Ramos (cell line): Measurements from ENCODE around the gene DEPDC5.

Experiments
- in situ Hi-C: fragments of 300-500 bp; cut with MboI; formaldehyde crosslinking; loops from one replicate; pipeline ENCODE4 v1.14.3; 2022; ENCODE audit warnings: low sequenced_read_pairs; ENCODE audit not compliant: unreplicated experiment

DEPDC5 gene

GRCh38 chr22:31917227-31917921 lies 163.6 kb downstream of the DEPDC5 start:
- in situ Hi-C loops = no loop called here

DNA sequence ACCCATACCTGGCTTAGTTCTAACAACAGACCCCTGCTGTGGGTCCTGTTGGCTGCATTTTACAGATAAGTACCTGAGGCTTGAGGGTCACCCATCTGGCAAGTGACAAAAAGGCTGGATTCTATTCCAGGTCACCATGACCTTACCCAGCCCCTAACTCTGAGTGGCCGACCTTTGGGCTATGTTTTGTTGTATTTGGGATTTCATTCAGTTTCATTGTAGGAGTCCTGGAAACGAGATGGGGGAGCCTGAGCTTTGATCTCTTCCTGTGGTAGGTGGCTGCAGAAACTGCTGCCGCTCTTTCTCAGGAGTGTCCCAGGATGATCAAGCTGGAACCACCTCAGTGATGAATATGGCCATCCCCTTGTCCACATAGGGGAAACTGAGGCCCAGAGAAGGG lies 165.9 kb downstream of the DEPDC5 start:
- in situ Hi-C loops = no loop called here

GRCh38 chr22:31920306-31920705 lies 166.5 kb downstream of the DEPDC5 start:
- in situ Hi-C loops = no loop called here

DNA sequence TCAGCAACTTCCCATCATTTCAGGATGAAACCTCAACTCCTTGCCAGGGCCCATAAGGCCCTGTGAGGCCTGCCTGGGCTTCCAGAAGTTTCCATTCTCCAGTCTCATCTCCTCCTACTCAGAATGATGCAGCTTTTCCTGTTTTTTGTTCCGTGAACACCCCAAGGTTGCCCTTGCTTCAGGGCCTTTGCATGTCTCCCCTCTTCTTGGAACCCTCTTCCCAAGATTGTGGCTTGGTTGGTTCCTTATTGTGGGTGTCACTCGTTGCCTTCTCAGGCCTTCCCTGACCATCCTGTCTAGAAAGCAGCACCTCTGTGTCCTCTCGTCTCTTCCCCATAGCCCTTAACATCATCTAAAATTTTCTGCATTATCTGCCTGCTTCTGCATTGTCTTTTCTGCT lies 167.3 kb downstream of the DEPDC5 start:
- in situ Hi-C loops = no loop called here

- in situ Hi-C loops = no loop called here
Observed at GRCh38 chr22:31922534-31922933, 168.7 kb downstream of the DEPDC5 start.

- in situ Hi-C loops = no loop called here
Observed at GRCh38 chr22:31923136-31923535, 169.3 kb downstream of the DEPDC5 start.

DNA sequence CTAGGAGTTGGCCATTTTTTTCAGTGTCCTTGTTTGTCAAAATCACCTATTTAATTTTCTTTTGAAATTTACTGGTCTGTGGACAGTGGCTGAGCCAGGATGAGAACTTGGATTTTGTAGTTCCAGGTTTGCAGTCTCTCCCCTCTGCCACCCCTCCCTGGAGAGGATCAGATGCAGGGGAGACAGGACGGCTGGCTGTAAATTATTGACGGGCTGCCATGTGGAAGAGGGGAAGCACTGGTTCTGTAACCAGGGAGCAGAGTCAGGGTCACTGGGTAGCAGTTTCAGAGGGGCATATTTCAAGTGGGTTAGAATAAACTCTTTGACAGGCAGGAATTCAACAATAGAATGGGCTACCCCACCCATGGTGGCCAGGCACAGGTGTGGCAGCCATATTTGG lies 169.9 kb downstream of the DEPDC5 start:
- in situ Hi-C loops = no loop called here

DNA sequence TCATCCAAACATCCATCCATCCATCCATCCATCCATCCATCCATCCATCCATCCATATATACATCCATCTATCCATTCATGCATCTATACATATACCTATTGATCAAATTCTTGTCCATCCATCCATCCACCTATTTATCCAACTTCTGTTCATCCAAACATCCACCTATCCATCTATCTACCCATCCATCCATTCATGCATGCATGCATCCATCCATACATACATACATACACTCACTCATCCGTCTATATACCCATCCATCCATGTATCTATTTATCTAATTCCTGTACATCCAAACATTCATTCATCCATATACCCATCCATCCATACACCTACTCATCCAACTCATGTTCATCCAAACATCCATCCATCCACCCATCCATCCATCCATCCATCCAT lies 171.2 kb downstream of the DEPDC5 start:
- in situ Hi-C loops = no loop called here

- in situ Hi-C loops = no loop called here
Observed at GRCh38 chr22:31926024-31926423, 172.2 kb downstream of the DEPDC5 start.

- in situ Hi-C loops = no loop called here
Observed at GRCh38 chr22:31926969-31927368, 173.2 kb downstream of the DEPDC5 start.

DNA sequence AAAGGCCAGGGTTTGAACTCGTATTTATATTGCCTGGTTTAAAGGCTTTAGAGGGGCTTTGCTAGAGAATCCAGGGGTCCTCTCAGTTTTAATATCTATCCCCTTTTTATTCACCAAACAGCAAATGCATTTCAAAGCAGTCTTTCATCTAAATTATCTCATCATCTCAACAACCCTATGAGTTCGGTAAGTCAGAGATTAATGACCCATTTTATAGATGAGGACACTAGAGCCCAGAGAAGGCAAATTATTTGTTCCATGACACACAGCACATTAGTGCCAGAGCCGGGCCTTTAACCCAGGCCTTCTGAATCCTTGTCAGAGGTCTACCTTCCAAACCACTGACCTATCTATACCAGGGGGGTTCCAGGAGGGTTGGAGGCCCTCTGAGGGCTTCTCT lies 173.7 kb downstream of the DEPDC5 start:
- in situ Hi-C loops = no loop called here

DNA sequence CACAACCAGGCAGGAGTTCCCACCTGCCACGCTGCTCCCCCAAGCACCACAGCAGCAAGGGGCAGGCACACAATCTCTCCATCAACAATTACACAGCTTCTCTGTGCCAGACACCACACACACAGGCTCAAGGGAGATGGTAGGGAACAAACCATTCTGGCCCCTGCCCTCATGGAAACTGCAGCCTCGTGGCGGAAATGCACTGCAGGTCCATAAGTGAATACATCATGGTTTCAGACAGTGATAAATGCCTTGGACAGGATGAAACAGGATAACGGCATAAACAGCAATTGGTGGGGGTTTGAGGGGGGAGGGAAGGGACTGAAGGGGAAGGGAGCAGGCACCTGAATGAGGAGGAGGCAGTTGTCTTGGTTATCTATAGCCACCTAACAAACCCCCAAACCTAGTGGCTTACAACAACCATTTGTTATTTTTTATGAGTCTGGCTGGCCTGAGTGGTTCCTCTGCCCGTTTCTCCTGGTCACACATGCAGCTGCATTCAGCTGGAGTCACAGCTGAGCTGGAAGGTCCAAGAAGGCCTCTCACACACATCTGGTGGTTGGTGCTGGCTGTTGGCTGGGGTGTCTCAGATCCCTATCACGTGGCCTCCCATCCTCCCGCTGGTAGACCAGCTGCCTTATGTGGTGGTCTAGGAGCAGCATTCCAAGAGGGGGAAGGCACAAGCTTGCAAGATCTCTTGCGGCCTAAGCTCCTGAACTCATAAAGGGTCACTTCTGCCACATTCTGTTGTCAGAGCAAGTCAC lies 175.5 kb downstream of the DEPDC5 start:
- in situ Hi-C loops = no loop called here

- in situ Hi-C loops = no loop called here
Observed at GRCh38 chr22:31932863-31933262, 179.0 kb downstream of the DEPDC5 start.

DNA sequence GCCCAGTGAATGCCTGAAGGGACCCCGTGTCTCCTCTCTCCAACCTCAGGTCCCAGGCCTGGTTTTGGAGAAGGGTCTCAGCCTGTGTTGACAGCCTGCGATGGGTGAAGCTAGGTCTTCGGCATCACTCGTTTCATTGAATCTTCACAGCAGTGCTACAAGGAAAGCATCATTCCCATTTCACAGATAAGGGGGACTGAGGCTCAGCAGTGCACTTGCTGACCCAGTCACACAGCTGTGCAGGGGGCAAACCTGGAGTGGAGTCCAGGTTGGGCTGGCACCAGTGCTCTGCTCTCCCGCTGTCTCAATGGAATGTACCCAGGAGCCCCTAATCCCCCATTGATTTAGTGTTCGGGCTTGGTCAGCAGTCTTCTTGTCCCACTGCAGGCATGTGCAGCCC lies 179.6 kb downstream of the DEPDC5 start:
- in situ Hi-C loops = no loop called here

- in situ Hi-C loops = no loop called here
Observed at GRCh38 chr22:31933816-31934482, 180.1 kb downstream of the DEPDC5 start.

DNA sequence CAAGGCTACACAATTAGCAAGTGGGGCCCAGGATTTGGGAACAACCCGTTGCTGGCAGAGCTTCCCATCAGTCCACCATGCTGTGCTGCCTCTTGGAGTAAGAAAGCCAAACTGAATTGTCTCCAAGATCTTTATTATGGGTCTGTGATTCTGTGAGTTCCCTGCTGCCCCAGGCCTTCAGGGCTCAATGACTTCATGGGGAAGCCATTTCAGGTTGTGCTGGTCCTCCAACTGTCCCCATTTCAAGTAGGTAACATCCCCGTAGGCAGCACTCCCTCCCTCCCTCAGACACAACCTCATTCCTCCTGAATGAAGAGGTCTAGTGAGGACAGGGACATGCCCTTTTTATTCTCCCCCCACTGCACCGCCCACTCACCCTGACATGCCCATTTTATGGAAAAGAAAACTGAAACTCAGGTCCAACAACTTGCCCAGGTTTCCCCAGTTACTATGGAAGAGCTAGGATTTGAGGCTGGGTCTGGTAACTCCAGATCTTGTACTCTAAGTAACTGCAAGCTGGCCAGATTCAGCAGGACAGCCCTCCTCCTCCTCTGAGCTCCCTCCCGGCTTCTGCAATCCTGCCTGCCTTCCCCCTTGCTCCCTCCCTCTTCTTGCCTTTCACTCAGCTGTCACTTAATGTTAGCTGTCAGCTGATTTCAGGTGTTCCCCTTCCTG lies 182.3 kb downstream of the DEPDC5 start:
- in situ Hi-C loops = no loop called here

DNA sequence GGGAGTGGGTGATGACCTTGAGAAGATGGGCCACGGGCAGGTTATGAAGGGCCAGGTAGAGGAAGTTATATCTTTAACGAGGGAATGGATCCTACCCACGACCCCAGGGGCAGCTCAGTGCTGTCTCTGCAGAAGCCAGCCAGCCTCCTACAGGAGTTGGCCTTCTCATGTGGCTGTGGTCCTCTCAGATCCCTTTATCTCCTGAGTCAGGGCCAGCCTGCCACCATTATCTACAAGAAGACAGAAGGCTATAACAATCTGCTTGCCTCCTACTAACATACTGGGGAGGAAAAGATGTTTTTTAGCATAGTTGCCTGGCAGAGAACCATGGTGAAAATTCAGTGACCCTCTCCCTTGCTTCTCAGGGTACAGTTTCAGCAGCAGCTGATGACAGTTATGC lies 183.5 kb downstream of the DEPDC5 start:
- in situ Hi-C loops = no loop called here

DNA sequence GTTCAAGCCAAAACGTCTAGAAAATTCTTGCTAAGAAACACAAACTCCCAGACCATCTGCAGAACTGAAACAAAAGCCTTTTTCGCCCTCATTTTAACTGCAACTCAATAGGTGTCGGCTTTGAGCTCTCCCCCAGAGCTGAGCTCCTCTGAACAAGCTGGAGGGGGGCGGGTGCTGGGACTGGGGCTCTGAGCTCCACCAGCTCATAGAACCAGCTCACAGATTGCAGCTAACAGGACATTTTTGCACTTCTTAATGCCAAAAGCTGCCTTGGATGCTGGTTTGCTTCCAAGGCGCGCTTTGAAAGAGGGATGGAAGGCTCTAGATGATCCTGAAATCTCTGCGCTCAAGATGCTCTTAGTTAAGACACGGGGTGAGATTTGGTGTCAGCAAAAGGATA lies 184.5 kb downstream of the DEPDC5 start:
- in situ Hi-C loops = no loop called here

- in situ Hi-C loops = no loop called here
Observed at GRCh38 chr22:31940506-31940905, 186.7 kb downstream of the DEPDC5 start.

- in situ Hi-C loops = no loop called here
Observed at GRCh38 chr22:31942091-31942490, 188.3 kb downstream of the DEPDC5 start.
